NCI-H1105 (cell line): ENCODE data around the gene NKD1.

Experiments
- DNase-seq: peaks from one replicate; lab custom pipeline; 2025; lab: John Stamatoyannopoulos, UW

The NKD1 gene

GRCh38 chr16:50674831-50675230, 126.6 kb downstream of the NKD1 start:
- DNase-seq, result no peak

DNA sequence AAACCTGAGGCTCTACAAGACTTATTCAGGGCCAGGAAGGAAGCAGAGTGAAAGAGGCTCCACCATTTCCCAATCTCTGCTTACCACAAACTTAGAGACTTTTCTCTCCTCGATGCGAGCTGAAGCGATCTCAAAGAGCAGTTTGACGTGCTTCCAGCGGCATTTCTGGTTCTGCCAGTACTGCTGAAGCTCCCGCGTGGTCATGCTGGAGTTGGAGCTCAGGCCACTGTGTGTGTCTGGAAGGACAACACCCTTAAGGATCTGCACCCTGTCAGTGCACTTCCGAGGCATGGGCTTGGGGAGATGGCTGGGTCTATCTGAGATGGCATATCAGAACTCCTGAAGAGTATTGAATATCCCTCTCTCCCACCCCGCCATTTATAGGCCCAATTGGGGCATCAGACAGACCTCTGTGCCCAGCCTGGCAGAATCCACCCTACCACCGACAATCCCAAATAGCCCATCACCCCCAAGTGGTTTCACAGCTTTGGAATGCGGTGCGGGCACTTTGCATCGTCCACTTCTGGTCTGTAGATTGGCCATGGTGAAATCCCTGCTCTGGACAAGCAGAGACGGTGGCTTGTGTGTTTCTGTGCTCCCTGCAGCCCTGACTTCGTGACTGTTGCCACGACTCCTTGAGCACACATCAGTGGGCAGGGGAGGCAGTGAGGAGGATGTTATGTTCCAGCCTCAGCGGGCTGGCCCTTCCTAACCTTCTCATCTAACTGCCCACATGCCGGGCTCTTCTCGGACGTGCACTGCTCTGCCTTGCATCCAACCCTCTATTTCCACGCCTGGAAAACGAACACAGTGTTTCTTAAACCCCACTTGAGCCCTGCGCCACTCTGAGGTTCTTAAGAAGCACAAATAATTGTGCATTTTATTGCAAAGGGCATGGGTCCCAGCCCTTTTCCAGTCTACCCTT, 127.8 kb downstream of the NKD1 start:
- no peak for DNase-seq

DNA sequence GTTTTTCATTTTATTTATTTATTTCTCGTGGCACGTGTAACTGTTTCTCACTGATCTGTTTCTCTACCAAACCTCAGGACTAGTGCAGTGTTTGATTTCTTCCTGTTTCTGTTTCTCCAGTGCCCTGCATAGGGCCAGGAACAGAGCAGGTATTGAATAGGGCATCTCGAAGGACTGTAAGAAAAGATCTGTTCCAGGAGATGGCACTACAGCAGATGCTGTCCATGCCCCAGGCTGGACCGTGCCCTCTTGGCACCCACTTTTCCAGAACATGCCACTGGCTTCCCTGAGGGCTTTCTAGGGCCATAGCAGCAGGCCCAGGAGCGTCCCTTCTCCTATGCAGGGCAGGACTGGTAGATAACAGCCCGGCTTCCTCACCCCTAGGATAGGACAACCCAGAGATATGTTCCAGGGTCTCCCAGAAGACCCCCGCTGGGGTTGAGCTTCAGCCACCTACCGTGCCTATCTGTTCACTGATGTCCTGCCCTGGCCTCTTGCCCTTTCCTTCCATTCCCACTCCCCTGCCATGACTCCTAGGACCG, 128.6 kb downstream of the NKD1 start:
- no peak for DNase-seq

DNA sequence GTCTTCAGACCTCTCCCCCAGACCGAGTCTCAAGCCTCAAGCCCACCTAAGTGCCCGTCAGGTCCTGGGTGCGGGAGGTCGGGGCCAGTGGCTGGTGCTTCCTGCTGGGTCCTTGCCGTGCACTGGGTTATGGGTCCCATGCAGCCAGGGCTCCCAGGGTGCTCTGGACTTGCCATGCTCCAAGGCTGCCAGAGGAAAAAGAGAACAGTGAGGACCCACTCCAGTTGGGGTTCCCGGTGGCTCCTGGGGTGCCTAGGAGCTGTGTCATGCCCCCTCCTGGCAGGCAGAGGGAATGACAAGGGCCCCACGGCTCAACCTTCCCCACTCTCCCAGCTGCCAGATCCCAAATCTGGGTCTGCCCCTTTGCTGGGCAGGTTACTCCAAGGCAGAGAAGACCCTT, 129.2 kb downstream of the NKD1 start:
- DNase-seq, result no peak

DNA sequence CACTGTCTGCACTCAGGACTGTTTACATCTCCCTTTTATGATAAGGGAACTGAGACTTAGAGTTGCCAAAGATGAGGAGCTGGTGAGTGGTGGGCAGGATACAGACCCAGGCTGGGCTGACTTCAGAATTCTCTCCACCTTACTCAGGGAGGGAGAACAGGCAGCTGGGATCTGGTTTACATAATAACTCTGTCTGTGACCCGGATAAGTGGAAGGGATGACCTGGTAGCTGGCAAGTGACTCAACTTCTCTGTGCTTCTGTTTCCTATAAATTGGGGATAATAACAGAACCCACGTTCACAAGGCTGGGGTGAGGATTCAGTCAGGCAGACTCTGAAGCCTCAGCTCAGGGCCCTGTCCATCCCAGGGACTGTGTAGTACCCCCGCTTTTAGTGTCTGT, 130.3 kb downstream of the NKD1 start:
- DNase-seq, result no peak

GRCh38 chr16:50679266-50679665, 131.1 kb downstream of the NKD1 start:
- no peak for DNase-seq

GRCh38 chr16:50679676-50680555, 131.7 kb downstream of the NKD1 start:
- DNase-seq, result no peak

DNA sequence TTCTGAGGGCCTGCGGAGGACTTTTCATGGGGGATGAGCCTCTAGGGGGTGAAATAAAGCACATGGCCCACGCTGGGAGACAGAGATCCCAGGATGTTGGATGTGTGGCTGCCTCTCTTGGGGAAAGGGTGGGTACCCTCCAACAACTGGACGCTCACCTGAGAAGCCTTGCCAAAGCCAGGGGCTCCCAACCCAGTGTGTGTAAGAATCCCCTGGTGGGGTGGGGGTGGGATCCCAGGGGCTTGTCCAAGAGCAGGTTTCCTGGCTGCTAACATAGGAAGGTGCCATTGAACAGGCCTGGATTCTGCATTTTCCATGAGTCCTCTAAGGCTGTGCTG, 132.3 kb downstream of the NKD1 start:
- DNase-seq, result no peak

GRCh38 chr16:50681021-50681885, 133.1 kb downstream of the NKD1 start, which contains the start of gene SNX20:
SNX20 (minus strand) TSS chr16:50681312; CDS start chr16:50677526, 3,786 bp downstream.
- DNase-seq, result no peak

- no peak for DNase-seq
Observed at GRCh38 chr16:50683689-50684374, 135.6 kb downstream of the NKD1 start.

DNA sequence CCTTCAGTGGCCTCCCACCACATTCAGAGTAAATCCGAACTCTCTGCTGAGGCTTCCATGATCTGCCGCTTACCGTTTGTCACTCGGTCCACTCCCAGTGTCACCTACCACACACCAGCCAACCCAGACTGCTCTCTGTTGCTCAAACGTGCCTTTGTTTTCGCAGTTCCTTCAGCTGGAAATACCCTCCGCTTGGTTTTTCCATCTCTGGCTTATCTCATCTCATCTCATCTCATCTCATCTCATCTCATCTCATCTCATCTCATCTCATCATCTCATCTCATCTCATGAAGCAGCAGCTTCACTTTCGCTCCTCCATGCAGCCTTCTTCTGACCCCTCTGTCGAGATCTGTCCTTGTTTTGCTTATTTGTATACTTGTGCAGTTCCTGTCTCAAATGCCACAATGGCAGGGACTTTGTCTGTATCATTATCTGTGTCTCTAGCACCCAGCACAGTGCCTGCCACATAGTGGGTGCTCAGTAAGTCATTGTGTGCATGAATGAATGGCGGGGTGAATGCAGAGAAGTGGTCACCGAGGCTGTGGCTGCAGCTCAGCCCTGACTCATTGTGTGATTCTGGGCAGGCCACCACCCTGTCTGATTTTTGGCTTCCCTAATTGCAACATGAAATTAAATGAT, 136.7 kb downstream of the NKD1 start:
- DNase-seq, result no peak

DNA sequence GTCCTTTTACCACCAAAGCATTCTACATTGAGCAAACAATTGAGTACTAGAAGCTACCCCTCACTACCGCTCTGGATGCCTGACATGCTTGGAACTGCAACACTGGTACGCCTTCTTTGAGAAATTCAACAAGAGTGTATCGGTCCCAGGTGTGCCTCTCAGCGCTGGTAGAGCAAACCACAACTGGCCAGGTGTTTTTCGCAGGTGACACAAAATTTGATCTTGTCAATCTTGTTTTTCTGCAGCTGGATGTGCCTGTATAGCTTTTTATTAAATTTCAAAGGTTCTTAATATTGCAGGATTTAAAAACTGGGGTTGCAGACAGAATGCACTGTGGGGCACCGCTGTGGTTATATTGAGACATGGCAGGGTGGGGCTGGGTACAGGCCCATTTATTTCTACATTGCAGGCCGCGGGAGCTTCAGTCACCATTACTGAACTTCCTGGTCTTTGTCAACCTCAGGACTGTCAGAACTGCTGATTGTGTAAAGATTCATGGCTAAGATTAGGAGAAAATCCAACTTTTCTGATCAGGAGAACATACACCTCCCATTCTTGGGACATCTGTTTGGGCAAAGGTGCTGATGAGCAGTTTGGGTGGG, 137.4 kb downstream of the NKD1 start:
- DNase-seq, result no peak

GRCh38 chr16:50688083-50688482, 139.9 kb downstream of the NKD1 start:
- DNase-seq, result no peak

DNA sequence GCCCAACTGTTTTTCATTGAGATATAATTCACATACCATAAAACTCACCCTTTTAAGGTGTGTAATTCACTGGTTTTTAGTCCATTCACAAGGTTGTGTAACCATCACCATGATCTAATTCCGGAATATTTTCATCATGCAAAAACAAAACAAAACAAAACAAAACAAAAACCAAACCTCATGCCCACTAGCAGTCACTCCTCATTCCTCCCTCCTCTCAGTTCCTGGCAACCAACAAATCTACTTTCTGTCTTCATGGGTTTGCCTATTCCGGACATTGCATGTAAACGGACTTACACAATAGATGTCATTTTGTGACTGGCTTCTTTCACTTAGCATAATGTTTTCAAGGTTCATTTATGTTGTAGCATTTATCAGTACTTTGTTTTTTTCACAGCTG, 140.7 kb downstream of the NKD1 start:
- no peak for DNase-seq

GRCh38 chr16:50690177-50690576, 142.0 kb downstream of the NKD1 start:
- no peak for DNase-seq

- no peak for DNase-seq
Observed at GRCh38 chr16:50692644-50692998, 144.4 kb downstream of the NKD1 start.

DNA sequence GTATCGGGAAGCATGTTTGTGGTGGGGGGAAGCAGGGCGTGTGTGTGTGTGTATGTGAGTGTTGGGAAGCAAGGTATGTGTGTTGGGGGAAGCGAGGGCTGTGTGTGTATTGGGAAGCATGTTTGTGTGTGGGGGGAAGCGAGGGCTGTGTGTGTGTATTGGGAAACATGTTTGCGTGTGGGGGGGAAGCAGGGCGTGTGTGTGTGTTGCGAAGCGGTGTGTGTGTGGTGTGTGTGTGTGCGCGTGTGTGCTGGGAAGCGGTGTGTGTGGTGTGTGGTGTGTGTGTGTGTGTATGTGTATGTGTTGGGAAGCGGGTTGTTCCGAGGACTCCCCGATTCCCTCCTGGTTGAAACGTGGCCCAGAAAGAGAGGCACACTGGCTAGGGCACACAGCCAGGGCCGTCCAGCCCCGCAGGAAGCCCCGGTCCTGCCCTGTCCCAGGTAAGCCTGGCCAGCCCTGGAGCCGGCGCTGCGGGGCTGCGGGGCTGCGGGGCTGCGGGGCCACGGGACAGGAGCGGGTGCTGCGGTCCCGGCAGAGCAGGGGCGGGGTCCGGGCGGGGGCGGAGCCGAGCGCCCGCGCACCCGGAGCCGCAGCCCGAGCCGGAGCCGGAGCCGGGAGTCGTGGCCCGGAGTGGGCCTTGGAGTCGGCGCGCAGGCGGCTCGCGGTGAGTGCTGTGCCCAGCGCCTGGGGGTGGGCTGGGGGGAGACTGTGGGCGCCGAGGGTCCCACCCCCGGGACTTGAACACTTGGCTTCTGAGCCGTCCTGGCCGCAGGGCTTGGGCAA, 145.0 kb downstream of the NKD1 start, which contains the start of gene NOD2:
Gene NOD2, plus strand, starts transcription at position 608 of the 783 bp plus-strand sequence. CDS start 5,890 bp downstream, outside the sequence.
- no peak for DNase-seq

GRCh38 chr16:50694206-50694605, 146.0 kb downstream of the NKD1 start:
- no peak for DNase-seq
